Stimulated activated CD4-positive, alpha-beta T cell treated with anti-CD3 and anti-CD28 coated beads, Interleukin-12 subunit alpha, Interleukin-12 subunit beta, amount 100 ng/mL, for 48 hours (primary cell): ENCODE data around the gene TBRG4.
"Not testable (repeated sequence)": the region's sequence is repeated elsewhere in the genome, so short reads cannot be mapped to it uniquely, and the experiment has no call there.

Experiments used
- DNase-seq, 3 donors: peaks; one replicate each; pipeline ENCODE4 v3.0.0-alpha.2; 2020; ENCODE audit warnings: low read depth in 2 of 3, low spot score in 1 of 3

Gene TBRG4

DNA sequence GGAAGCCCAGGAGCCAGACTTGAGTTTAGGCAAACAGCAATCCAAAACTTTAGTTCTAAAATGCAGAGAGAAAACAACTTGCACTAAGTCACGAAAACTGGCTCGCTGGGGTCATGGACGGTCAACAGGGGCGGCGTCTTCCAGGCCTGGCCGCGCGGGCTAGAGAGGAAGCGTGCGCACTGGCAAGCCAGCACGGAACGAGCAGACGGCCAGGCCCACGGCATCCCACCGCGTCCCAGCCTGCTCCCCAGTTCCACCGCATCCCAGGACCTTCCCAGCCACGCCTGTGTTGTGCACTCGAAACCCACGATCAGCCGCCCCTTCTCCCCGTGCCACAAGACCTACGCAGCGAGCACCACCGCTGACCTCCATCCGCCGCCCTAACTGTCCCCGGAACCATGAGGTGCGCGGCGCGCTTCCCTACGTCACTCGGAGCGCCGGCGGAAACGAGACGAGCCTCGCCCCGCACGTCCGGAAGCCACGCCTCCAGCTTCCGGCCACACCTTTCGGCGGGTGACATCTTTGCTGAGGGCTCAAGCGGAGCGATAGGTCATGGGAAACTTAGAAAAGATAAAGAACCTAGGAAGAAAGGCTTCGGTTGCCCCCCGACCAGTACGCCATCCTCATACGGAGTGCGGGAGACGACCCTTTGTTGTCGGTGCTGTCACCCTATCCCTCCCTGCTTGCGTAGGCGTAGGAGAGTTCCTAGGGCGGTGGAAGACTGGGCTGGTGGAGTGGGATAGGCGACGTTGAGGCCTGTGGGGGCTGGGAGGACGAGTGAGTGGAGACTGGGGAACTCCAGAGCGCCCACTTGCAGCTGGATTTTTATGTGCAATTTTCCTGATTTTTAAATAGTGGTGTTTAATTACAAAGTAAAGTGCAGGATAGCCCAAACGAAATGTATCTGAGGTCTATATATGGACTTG, at the start of gene TBRG4:
Gene TBRG4, minus strand, starts transcription at position 400 of the 926 bp plus-strand sequence. CDS start 2,460 bp downstream, outside the sequence.
- peak; percentile 88 to 93 (median 90) for DNase-seq

DNA sequence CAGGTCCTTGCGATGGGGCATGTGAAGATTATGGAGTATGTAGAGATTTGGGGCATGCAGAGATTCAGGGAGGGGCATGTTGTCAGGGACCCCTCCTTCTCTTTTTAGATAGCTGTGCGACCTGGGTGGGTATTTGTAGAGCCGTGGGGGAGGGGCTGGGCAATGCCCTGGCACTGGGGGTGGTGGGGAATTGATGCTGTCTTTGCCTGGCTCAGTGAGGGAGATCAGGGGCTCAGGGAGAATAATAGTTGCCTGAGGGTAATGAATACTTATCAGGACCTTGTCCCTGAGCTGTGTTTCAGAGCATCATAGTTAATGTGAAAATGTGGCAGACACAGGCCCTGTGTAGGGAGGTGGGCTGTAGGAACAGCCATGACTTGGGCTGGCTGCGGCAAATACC, 49.6 kb upstream of the TBRG4 start:
- DNase-seq: no peak

DNA sequence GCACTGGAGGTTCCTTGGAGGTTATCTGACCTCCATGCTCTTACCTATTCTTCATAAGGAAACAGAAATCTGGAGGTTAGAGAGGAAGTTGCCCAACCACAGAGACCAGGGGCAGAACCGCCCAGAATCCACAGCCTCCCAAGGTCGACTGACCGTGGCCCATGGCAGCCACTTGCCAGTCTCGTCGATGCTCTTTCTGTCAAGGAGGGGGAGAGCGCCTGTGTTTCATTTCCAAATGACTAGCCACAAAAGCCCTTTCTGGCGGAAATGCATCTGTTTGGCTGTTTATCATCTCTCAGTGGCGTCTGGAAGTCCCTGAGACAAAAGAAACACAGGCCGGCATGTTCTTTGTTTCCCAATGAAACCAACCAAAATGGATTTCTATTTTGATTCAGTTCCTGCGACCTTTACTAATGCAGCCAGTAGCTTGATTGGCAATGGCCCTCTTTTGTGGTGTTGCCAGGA, 49.0 kb upstream of the TBRG4 start:
- DNase-seq: no peak

DNA sequence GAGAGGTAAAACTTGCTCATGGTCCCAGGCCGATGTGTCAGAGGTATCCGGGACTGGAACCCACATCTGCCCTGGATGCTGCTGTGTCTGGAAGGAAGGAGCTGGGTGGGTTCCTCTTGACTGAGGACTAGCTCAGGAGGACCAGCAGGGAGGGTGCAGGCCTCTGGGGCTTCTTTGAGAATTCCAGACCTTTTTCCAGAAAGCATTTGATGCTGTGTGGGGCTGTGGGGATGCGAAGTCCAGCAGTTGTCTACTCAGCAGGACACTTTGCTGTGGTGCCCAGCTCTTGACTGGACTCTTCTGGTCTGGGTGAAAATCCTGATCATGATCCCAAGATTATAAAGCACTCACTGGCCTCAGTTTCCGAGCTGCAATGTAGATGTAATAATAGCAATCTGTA, 47.8 kb upstream of the TBRG4 start:
- no peak for DNase-seq

DNA sequence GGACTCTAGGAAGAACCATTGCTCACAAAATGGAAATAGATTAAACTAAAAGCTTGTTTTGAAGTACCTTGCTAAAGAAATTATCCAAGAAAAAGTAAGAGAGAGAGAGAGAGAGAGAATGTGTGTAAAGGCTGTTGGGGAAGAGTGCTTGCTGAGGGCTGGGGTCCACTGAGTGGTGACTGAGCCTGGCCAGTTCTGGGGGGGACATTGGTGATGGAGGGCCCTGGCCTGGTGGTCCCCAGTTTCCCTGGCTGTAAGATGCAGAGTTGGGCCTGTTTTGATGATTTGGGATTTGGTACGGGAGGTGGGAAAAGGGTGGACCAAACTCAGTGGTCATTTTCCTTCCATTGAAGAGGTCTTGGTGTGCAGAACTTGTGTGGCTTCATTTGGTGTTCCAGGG, 47.0 kb upstream of the TBRG4 start:
- no peak for DNase-seq

DNA sequence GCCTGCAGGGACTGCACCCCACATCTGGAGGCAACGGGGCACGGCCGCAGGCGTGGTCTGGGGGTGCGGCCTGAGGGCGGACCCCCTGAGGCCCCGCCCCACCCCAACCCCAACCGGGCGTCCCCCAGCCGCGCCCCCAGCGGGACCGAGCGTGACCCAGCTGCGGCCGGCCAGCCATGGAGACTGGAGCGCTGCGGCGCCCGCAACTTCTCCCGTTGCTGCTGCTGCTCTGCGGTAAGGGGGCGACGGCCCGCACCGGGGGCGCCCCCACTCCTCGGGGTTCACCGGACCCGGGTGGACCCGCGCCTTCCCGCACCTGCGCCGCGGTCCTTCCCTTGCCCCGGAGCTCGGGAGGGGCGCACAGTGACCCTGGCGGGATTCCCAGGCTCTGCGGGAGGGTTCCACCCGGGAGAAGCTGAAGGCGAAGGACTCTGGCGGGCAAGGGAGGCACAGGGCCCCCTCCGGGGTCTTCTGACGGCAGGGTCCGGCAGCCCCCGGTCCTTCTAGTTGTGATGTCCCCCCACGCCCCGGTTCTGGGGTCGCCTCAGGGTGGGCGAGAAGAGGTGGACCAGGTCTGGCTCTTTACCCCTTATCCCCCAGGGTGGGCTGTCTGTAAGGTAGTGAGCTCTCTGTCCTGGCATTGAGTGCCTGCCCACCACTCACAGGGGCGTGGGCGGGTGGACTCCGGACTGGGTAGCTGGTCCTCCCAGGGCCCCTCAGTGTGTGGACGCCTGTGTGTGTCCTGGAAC, 46.3 kb upstream of the TBRG4 start, which contains the start of gene RAMP3:
Gene RAMP3, plus strand, starts transcription at position 139 of the 749 bp plus-strand sequence. Its CDS starts 38 bp downstream, at position 177.
- DNase-seq: no peak

DNA sequence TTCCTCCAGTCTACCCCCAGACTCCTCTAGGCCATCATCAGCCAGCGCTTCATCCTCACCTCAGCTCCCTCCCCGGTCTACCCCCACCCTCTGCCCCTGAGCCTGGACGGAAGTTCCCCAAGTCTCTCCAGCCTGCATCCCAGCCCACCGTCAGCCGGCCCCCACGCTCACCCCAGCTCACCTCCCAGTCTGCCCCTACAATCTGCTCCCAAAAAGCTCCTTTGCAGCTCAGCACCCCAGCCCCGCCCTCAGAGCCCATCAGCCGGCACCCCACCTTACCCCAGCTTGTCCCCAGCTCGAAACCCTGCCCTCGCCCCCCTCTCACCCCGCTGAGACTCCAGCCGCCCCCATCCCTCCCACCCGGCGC, 45.8 kb upstream of the TBRG4 start:
- DNase-seq: no peak

DNA sequence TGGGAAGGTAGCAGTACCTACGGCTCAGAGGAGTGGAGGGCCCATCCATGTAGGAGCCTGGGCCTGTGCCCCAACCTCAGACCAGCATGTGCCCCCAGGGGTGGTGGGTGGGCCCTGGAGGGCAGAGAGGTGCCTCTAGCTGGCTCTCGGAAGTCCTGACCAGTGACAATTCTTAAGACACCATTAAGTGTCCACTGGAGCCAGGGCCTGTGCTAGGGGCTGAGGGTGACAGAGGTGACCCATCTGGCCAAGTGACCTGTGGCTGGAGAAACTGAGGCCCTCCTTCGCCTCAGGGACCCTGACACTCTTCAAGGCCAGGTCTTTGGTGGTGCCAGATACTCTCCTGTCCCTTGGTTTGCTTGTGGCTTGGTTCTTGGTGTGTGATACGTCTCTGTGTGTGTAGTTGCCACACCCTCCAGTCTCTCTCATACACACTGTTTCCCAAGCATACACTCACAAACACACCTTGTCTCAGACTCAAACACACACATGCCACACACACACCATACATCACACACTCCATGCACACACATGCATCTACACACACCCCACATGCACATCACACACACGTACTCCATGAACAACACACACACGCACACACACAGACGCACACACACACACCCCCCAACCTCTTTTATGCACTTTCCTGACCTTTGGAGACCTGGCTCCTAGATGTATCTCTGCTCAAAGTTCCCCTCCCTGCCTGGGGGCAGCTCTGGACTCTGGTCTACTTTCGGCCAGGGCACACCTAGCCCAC, 45.2 kb upstream of the TBRG4 start:
- no peak for DNase-seq

DNA sequence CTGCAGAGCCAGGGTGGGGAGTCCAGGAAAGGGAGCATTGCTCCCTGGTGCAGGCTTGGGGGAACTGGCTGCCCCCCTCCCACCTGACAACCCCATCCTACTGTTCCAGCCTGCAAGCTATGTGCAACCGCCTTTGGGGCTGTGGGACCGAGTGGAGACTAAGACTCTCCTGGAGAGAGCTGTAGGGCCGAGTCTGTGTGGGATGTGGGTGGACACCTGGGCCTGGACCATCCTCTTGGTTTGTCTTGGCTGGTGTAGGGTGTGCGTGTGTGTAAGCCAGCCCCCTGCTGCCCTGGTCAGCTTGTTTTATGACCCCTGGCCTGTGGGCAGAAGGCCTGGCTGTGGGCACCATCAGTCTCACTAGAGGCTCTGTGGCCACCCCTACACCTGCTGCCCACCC, 44.4 kb upstream of the TBRG4 start:
- no peak for DNase-seq

DNA sequence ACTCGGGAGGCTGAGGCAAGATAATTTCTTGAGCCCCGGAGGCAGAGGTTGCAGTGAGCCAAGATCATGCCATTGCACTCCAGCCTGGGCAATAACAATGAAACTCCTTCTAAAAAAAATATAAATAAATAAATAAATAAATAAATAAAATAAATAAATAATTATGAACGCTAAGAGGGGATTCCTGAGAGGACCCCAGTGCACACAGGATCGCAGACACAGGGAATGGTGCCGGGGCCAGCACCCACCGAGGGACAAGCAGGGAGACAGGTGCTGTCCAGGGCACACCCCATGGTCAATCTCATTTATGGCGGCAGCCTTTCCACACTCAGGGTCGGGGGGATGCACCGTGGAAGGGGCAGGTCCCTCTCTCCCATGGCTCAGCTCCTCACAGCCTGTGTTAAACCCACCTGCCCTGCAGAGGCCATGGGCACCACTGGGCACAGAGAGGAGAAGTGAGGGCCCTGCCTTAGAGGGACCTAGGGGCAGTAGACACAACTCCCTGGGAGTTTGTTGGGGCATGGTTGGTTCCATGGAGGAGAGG, 43.9 kb upstream of the TBRG4 start:
- no peak for DNase-seq

DNA sequence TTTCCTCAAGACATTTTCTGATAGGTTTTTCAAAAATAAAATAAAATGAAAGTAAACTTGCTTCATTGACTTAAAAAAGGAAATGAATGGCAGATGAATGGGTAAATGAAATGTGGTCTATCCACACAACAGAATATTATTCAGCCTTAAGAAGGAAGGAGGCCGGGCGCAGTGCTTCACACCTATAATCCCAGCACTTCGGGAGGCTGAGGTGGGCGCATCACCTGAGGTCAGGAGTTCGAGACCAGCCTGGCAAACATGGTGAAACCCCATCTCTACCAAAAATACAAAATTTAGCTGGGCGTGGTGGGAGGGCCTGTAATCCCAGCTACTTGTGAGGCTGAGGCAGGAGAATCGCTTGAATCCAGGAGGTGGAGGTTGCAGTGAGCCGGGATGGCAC, 42.4 kb upstream of the TBRG4 start:
- DNase-seq: not testable (repeated sequence)

DNA sequence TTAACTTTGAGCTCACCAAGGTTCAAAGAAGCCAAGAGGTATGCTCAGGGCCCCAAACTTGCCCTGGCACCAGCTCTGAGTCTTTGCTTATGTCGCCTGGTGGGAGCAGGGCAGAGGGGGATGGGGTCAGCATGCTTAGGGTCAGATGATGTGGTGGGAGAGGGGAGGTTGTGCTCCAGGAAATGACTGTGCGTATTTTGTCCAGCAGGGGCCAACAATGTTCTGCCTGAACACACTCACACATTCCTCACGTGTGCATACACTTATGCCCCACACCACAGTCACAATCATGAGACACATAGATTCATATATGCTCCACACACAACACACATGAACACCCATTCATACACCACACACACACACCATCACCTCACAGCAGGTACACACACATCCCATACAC, 41.7 kb upstream of the TBRG4 start:
- DNase-seq: no peak

DNA sequence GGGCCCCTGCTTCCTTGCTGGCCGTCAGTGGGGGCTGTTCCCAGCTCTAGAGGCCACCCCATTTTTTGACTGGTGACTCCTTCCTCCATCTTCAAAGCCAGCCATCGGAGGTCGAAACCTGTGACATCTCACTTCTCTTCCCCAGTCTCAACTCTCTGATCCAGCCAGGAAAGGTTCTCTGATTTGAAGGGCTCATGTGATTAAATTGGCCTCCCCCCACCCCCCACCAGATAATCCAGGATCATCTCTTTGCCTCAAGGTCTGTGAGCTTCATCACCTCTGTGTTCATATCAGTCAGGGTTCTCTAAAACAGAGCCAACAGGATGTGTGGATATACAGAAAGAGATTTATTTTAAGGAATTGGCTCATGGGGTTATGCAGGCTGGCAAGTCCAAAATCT, 40.5 kb upstream of the TBRG4 start:
- no peak for DNase-seq

DNA sequence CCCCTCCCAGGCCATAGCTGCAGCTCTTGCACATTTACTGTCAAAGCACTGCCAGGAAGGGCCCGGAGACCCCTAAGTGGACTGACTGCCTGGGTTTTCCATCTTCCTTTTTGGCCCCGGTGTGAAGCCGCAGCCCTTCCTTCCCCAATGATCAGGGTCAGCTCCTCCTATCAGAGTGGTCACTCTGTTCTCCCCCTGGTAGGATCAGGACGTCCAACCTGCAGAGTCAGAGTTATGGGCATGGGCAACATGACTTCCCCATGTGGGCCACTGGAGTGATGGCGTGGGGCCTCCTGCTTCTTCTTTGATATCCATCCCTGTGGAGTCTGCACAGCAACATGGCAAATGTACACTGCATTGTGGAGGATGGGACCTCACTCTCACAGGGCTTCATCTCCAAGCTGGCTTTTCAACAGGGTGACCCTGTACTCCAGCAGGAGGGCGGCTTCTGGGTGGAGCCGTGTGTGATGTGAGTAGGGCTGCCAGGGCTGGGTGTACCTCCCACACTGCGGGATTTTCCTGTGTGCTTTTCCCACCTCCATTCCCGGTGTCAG, 39.7 kb upstream of the TBRG4 start:
- no peak for DNase-seq

DNA sequence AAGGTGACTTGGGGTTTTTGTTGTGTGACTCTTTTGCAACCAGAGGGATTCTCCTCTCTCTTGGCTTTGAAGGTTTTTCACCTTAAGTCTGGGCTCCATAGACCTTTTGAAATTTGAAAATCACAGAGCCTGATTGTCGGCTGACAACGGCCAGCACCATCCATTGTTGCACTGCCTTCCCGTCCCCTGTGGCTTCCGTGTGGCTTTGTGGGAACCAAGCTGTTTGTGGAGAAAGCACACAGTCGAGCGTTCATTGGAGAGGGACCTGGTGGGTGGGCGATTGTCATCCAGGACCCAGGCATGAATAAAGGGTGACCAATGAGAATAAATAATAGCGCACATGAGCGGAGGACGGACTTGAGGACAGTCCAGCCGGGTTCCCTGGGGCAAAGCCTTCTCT, 38.7 kb upstream of the TBRG4 start:
- DNase-seq: no peak

DNA sequence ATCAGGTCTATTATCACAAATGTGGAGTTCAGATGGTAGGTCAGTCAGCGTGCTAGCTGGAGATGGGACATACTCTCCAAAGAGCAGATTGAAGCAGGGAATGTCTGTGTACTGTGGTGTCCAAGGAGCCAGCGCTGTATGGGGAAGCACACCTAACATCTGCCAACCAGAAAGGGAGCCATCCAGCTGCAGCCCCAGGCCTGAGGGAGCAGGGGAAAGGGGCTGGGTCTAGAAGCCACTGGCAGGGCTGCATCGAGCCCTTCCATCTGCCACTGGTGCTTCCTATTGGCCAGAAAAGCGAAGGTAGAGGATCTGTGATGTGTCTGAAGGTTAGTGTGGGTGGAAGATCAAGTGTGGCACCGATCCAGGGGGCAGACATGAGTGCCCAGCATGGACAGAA, 38.1 kb upstream of the TBRG4 start:
- no peak for DNase-seq

DNA sequence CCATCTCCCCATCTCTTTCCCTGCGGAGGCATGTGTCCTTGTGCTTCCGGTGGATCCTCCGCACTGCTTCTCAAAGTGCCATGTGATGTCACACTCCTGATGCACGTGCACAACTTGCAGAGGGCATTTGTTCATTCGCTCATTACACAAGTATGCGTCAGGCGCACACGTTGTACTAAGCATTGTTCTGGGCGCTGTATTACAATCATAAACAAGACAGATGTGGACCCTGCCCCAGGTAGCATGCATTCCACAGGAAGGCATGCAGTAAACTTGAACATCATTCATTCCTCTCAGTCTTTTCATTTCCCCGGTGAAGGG, 37.1 kb upstream of the TBRG4 start:
- DNase-seq: no peak

DNA sequence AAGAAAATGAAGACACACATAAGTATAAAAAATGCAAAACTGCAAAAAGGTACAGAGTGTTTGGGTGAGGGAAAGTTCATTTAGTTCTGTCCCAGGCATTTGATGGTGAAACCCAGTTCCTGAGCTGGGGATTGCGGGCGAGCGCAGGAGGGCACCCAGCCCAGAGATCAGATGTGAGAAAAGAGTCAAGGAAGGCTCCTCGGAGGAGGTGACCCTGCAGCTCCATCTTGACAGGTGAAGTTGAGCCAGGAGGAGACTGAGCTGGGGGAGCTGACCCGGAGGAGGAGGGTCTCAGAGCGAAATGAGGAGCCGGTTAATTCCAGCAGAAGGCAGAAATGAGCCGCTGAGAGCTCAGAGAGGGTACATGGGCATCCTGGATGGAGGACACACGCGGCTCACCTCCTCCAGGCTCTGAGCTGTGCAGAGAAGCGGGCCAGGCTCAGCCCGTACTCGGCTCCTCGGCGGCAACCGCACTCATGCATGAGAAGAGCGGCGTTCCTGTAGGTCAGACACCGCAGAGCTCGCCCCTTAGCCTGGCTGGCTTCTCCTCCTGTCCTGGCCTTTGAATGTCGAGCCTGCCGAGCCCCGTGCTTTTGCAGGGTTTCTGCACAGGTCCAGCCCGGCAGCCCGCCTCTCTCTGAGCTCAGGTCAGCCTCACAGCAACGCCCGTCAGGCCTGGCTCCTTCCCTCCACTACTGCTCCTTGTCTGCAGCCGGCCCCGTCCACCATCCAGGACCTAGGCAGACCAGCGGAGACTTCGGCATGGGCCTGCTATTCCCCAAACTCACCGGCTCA, 36.6 kb upstream of the TBRG4 start:
- no peak for DNase-seq

DNA sequence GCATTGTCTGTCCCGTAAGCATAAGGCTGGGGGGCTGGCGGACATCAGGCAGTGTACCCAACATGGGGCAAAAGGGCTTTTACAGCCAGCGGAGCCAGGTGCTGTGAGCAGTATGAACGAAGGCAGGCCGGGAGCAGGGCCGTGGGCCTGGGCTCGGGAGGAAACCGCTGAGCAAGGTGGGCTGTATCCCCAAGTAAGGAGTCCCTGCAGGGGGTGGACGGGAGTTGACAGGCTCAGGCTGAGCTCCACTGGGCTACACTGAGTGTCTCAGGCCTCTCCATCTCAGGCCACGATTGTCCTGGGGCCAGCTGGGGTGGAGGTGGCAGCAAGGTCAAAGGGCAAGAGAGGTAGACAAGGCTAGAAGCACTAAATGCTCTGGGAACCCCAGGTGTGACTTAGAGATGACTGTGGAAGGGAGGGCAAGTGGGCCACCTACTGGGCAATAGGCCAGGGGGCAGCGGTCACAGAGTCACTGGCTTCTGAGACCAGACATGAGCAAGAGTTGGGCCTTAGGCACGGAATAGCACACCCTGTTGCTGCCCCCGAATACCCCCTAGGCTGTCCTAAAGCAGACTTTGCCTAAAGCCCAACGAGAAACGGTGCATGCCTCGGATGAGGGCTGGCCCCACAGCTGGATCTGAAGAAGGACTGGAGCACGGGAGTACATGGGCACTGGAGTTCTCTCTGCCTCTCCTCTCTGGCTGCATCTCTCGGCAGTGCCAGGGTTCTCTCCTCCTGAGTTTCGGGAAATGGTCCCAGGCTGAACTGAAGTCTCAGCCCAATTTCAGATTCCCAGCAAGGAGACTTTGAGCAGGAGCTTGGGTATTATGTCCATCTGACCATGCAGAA, 35.3 kb upstream of the TBRG4 start:
- no peak for DNase-seq
